ENCODE data around the gene PHLDB1.

The PHLDB1 gene

DNA sequence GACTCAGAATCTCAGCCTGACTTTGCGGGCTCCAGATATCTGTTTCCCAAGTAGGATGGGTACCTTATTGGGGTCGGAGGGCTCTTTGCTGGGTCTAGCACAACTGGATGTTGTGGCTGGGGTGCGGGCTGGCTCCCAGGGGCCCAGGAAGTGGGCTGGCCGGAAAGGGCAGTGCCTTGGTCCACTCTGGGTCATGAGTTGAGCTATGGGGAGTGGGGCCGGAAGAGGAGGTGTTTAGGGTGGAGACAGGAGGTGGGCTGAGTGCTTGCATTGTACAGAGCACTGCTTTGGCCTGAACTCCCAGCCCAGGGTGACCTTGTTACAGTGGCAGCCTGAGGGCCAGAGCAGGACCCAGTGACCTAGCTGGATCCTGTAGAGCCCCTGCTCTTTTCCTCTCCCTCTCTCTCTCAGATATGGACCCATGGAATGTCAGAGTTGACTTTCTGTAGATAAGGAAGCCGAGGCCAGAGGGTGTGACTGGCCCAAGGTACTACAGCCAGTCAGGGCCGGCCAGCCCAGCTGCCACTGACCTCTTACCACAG lies 13.2 kb downstream of the PHLDB1 start:
- peak overlapping the region; percentile 98 for H3K27ac ChIP-seq
- no peak for DNase-seq
- peaks cover 38% of the 10 kb centered on the region for H3K36me3 ChIP-seq (replicated peaks)
- H3K4me3 ChIP-seq (ENCODE audit: low read depth, low read length): peak overlapping the region; percentile 76
- in situ Hi-C loops (cut with HindIII; ENCODE audit: low pct_ligation_motif_present, low sequenced_read_pairs): no loop called here
- TF ChIP-seq, protein P1, sequence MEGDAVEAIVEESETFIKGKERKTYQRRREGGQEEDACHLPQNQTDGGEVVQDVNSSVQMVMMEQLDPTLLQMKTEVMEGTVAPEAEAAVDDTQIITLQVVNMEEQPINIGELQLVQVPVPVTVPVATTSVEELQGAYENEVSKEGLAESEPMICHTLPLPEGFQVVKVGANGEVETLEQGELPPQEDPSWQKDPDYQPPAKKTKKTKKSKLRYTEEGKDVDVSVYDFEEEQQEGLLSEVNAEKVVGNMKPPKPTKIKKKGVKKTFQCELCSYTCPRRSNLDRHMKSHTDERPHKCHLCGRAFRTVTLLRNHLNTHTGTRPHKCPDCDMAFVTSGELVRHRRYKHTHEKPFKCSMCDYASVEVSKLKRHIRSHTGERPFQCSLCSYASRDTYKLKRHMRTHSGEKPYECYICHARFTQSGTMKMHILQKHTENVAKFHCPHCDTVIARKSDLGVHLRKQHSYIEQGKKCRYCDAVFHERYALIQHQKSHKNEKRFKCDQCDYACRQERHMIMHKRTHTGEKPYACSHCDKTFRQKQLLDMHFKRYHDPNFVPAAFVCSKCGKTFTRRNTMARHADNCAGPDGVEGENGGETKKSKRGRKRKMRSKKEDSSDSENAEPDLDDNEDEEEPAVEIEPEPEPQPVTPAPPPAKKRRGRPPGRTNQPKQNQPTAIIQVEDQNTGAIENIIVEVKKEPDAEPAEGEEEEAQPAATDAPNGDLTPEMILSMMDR (IDR thresholded peaks at IDR 0.05; ENCODE audit: low read depth, low read length, missing control alignments): no peak
- no peaks in the 10 kb centered on the region for H3K27me3 ChIP-seq (replicated peaks)

DNA sequence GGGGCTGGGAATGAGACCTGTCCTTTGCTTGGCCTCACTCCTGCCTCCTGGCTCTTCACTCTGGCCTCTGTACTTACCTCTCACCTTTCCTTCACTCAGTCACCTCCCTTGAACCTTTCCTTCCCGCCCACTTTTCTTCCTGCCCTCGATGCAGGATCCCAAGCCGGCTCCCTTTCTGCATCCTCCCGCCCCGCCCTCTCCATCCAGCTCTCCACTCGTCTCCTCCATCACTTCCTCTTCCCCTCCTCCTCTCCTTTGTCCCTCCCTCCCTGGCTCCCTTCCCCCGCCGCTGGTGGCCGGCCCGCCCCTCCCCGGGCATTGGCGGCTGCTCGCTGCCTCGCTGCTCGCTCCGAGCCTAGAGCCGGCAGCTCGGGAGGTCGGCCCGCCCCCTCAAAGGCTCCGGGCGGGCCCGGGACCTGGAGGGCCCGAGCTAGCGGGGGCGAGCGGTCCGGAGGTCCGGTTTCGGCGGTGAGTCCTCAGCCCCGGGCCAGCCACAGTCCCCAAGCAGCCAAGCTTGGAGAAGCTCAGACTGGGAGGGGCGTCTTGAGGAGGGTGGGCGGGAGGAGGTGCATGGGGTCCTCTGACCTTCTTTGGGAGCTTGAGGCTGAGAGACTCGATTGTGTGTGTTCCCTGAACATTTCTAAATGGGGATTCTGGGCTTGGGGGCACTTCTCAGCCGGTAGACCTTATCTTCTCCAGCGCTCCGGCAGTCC lies 13.8 kb downstream of the PHLDB1 start:
- H3K27me3 ChIP-seq (replicated peaks): no peaks in the 10 kb centered on the region
- in situ Hi-C loops (cut with HindIII; ENCODE audit: low pct_ligation_motif_present, low sequenced_read_pairs): no loop called here
- peak overlapping the region; percentile 98 for H3K27ac ChIP-seq
- peaks cover 34% of the 10 kb centered on the region for H3K36me3 ChIP-seq (replicated peaks)
- peak overlapping the region; percentile 76 for H3K4me3 ChIP-seq (ENCODE audit: low read depth, low read length)
- TF ChIP-seq, protein P1 (IDR thresholded peaks at IDR 0.05; ENCODE audit: low read depth, low read length, missing control alignments): no peak
- peak; percentile 90 for DNase-seq

DNA sequence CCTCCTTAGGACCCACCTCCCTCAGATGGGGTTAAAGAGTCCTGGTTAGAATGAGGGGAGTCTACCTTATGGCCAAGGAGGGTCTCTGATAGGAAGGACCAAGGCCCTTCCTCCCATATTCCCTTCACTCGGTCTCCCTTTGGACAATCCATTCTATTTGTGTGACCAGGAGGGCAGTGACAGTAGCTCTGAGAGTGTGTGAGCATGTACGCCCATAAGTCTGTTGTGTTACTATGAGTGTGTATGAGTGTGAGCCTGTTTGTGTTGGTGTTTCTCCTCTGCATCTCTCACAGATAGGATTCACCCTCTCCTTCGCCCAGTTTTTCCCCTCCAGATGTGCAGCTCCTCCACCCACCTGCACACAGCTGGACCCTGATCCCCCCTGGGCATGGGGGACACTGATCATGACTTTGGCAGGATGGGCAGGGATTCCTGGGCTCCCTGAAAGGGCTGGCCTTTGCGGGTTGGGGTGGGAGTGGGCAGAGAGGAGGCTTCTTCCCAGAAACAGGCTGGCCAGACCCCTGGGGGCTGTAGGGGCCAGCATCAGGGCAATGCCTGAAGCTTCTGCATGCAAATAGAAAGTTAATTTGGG lies 14.5 kb downstream of the PHLDB1 start:
- Histone ChIP-seq H3K27me3 (replicated peaks) (no peaks in the 10 kb centered on the region), H3K27ac (peak overlapping the region; percentile 98), H3K4me3 (ENCODE audit: low read depth, low read length) (peak overlapping the region; percentile 76), H3K36me3 (replicated peaks) (peaks cover 35% of the 10 kb centered on the region)
- TF ChIP-seq, protein P1 (IDR thresholded peaks at IDR 0.05; ENCODE audit: low read depth, low read length, missing control alignments): no peak
- DNase-seq: no peak
- in situ Hi-C loops (cut with HindIII; ENCODE audit: low pct_ligation_motif_present, low sequenced_read_pairs): no loop called here

DNA sequence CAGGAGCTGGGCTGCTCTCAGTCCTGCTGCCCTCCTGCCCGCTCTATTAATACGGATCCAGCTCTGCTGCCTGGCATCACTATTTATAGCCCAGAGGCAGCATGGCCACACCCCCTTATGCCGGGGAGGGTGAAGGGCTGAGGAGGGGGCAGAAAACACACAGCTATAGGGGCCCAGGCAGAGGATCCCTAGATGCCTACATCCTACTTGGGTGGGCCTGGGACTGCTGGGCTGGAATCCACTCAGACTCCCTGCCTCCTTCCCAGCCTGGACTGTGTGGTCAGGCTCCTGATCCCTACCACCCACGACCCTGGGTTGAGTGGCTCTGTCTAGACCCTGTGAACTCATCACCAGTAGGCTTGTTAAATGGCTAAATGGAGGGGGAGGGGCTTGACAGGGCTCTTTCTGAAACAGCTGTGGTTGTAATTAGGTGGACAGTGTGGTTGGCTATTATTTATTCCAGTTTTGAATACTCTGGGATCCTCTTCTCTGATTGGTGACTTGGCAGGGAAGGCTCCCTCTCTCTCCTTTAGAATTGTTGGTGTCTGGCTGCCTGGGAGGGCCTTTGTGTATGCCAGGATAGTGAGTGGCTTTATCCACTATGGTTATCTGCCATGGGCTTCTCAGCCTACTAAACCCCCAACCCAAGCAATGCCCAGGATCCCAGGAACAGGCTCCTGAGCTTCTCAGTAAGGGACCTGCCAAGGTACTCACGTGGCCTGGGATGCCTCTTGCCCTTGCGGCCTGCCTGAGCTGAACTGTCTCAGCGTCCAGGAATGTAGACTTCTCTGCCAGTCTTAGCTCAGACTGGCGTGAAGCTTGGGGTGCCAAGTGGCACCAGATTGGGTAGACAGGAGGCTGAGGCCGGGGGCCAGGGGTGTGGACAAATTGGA lies 15.2 kb downstream of the PHLDB1 start:
- peak; percentile 58 for DNase-seq
- in situ Hi-C loops (cut with HindIII; ENCODE audit: low pct_ligation_motif_present, low sequenced_read_pairs): no loop called here
- Histone ChIP-seq H3K27me3 (replicated peaks) (no peaks in the 10 kb centered on the region), H3K4me3 (ENCODE audit: low read depth, low read length) (peak overlapping the region; percentile 76), H3K36me3 (replicated peaks) (peaks cover 38% of the 10 kb centered on the region), H3K27ac (peak overlapping the region; percentile 98)
- TF ChIP-seq, protein P1 (IDR thresholded peaks at IDR 0.05; ENCODE audit: low read depth, low read length, missing control alignments): no peak

DNA sequence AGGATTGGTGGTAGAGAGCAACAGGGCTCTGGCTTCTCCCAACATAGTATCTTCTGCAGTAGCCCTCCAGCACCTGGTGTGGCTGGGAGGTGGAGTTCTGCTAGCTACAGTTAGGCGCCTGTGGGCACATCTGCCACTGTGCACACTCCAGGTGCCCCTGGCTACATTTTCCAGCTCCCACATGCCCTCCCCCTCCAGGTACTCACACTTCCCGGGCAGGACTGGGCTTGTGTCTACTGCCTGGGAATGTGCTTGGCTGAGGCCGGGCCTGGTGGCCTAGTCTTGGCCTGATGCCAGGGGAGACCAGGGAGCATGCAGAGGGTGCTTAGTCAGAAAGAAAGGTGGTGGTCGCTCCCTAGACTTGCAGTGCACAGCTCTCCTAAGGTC lies 15.8 kb downstream of the PHLDB1 start:
- H3K36me3 ChIP-seq (replicated peaks): peaks cover 40% of the 10 kb centered on the region
- in situ Hi-C loops (cut with HindIII; ENCODE audit: low pct_ligation_motif_present, low sequenced_read_pairs): no loop called here
- H3K27me3 ChIP-seq (replicated peaks): no peaks in the 10 kb centered on the region
- TF ChIP-seq, protein P1 (IDR thresholded peaks at IDR 0.05; ENCODE audit: low read depth, low read length, missing control alignments): no peak
- H3K27ac ChIP-seq: peak overlapping the region; percentile 98
- H3K4me3 ChIP-seq (ENCODE audit: low read depth, low read length): peak overlapping the region; percentile 76
- no peak for DNase-seq

Data from brain microvascular endothelial cell (primary cell).